Neural progenitor cell (in vitro differentiated cells): ENCODE results near the gene PDXP. TPM values are rescaled to one million over a fixed set of nuclear protein-coding genes. Genes with fewer than 3 reads are reported as not detected.
A peak's percentile ranks its signal among the peaks of the same experiment; 100 is the strongest.

Experiments
- DNase-seq: peaks from one replicate; pipeline ENCODE4 v3.0.0-alpha.2; 2016; ENCODE audit warnings: low spot score
- H2AFZ ChIP-seq: fragments of 200-600 bp; sonication (generic); replicated peaks from 2 replicates; pipeline ENCODE4 v1.6.1; 2016; ENCODE audit warnings: antibody characterized with exemption
- H3F3A ChIP-seq: fragments of 200-600 bp; sonication (generic); 2 replicates; pipeline ENCODE4 v1.6.1; 2016; ENCODE audit warnings: antibody characterized with exemption, low read depth
- H3K27ac ChIP-seq: fragments of 200-600 bp; sonication (generic); 2 replicates; pipeline ENCODE4 v1.5.1; 2016; ENCODE audit warnings: mild to moderate bottlenecking
- H3K27me3 ChIP-seq: fragments of 200-600 bp; sonication (generic); 2 replicates; pipeline ENCODE4 v1.6.1; 2016; ENCODE audit warnings: mild to moderate bottlenecking, moderate library complexity
- H3K36me3 ChIP-seq: fragments of 200-600 bp; sonication (generic); 2 replicates; pipeline ENCODE4 v1.5.1; 2016
- H3K4me1 ChIP-seq: fragments of 200-600 bp; sonication (generic); 2 replicates; pipeline ENCODE4 v1.6.1; 2016; ENCODE audit warnings: mixed run types
- H3K4me2 ChIP-seq: fragments of 200-600 bp; sonication (generic); 2 replicates; pipeline ENCODE4 v1.6.1; 2016
- H3K4me3 ChIP-seq: fragments of 200-600 bp; sonication (generic); 2 replicates; pipeline ENCODE4 v1.5.1; 2016
- H3K79me2 ChIP-seq: fragments of 200-600 bp; sonication (generic); 2 replicates; pipeline ENCODE4 v1.6.1; 2016; ENCODE audit warnings: low read depth
- H3K9ac ChIP-seq: fragments of 200-600 bp; sonication (generic); 2 replicates; pipeline ENCODE4 v1.6.1; 2016
- H3K9me3 ChIP-seq: fragments of 200-600 bp; sonication (generic); 2 replicates; pipeline ENCODE4 v1.5.1; 2016; ENCODE audit warnings: low read depth
- H4K20me1 ChIP-seq: fragments of 200-600 bp; sonication (generic); 2 replicates; pipeline ENCODE4 v1.6.1; 2016; ENCODE audit warnings: low read depth
- H3K27ac Mint-ChIP-seq: 3 replicates; pipeline ENCODE4 v1.8.0; 2021; ENCODE audit warnings: mixed read lengths
- H3K27me3 Mint-ChIP-seq: 2 replicates; pipeline ENCODE4 v1.8.0; 2022; ENCODE audit warnings: low read depth, mild to moderate bottlenecking, inconsistent platforms, moderate library complexity, mixed read lengths; ENCODE audit not compliant: insufficient read depth
- H3K36me3 Mint-ChIP-seq: 3 replicates; pipeline ENCODE4 v1.8.0; 2021; ENCODE audit warnings: mixed read lengths
- H3K4me1 Mint-ChIP-seq: 3 replicates; pipeline ENCODE4 v1.8.0; 2021; ENCODE audit warnings: mixed read lengths
- H3K4me3 Mint-ChIP-seq: 3 replicates; pipeline ENCODE4 v1.8.0; 2021; ENCODE audit warnings: mild to moderate bottlenecking, moderate library complexity, mixed read lengths
- H3K9me3 Mint-ChIP-seq: 3 replicates; pipeline ENCODE4 v1.8.0; 2020; ENCODE audit warnings: mixed read lengths
- CTCF ChIP-seq: fragments of 200-600 bp; sonication (generic); IDR thresholded peaks from 2 replicates; pipeline ENCODE4 v1.5.1; 2017; ENCODE audit warnings: antibody characterized with exemption, mild to moderate bottlenecking
- EZH2 ChIP-seq: fragments of 200-600 bp; sonication (generic); IDR thresholded peaks from 2 replicates; pipeline ENCODE4 v1.6.1; 2017; ENCODE audit warnings: antibody characterized with exemption, mild to moderate bottlenecking, moderate library complexity
- EZH2phosphoT487 ChIP-seq: fragments of 200-600 bp; sonication (generic); IDR thresholded peaks from 2 replicates; pipeline ENCODE4 v1.6.1; 2017; ENCODE audit warnings: antibody characterized with exemption
- total RNA-seq: library from RNA; depleted of rRNA; stranded (reverse); fragments of >200 nt; gene quantifications from 2 replicates; pipeline ENCODE4 v1.2.3, GENCODE V29; 2015; ENCODE audit warnings: low replicate concordance

PDXP gene
- total RNA-seq, 1 donor from 2014 or later: 25.1 TPM

- Histone ChIP-seq H3K4me2 (no peak overlapping the region), H3K9ac (no peak overlapping the region), H3K9me3 (no peaks in the 10 kb centered on the region), H3K36me3 (no peaks in the 10 kb centered on the region), H3K27ac (no peak overlapping the region), H2AFZ (no peak overlapping the region), H3K4me3 (no peak overlapping the region), H3K27me3 (no peaks in the 10 kb centered on the region), H3K79me2 (no peaks in the 10 kb centered on the region), H3F3A (peaks cover 5% of the 10 kb centered on the region), H3K4me1 (peaks cover 4% of the 10 kb centered on the region), H4K20me1 (no peaks in the 10 kb centered on the region)
- Mint-ChIP-seq H3K4me1 (peaks cover 7% of the 10 kb centered on the region), H3K27ac (no peak overlapping the region), H3K36me3 (peaks cover 11% of the 10 kb centered on the region), H3K27me3 (peaks cover 2% of the 10 kb centered on the region), H3K4me3 (no peak overlapping the region), H3K9me3 (no peaks in the 10 kb centered on the region)
- TF ChIP-seq CTCF (no peak), EZH2phosphoT487 (no peak), EZH2 (no peak)
- DNase-seq: no peak
Observed at GRCh38 chr22:37624017-37624365, 34.5 kb upstream of the PDXP start.

- Mint-ChIP-seq H3K4me3 (peak overlapping the region; percentile 38), H3K36me3 (peaks cover 11% of the 10 kb centered on the region)
- H3K27me3 ChIP-seq: no peaks in the 10 kb centered on the region
Observed at GRCh38 chr22:37624876-37625275, 33.6 kb upstream of the PDXP start.

GRCh38 chr22:37625737-37626136 is 32.8 kb upstream of the PDXP start:
- Mint-ChIP-seq H3K4me3 (no peak overlapping the region), H3K27ac (no peak overlapping the region), H3K27me3 (peaks cover 2% of the 10 kb centered on the region), H3K4me1 (peaks cover 7% of the 10 kb centered on the region), H3K9me3 (no peaks in the 10 kb centered on the region), H3K36me3 (peaks cover 9% of the 10 kb centered on the region)
- TF ChIP-seq EZH2phosphoT487: no peak
- no peak for TF ChIP-seq EZH2
- no peak for TF ChIP-seq CTCF
- H3K9me3 ChIP-seq: no peaks in the 10 kb centered on the region
- no peak overlapping the region for H3K9ac ChIP-seq
- H3F3A ChIP-seq: peaks cover 5% of the 10 kb centered on the region
- no peak overlapping the region for H3K4me2 ChIP-seq
- no peak overlapping the region for H3K4me3 ChIP-seq
- no peaks in the 10 kb centered on the region for H3K36me3 ChIP-seq
- no peaks in the 10 kb centered on the region for H3K79me2 ChIP-seq
- no peak overlapping the region for H3K27ac ChIP-seq
- DNase-seq: no peak
- H3K27me3 ChIP-seq: no peaks in the 10 kb centered on the region
- H2AFZ ChIP-seq: no peak overlapping the region
- peaks cover 4% of the 10 kb centered on the region for H3K4me1 ChIP-seq
- no peaks in the 10 kb centered on the region for H4K20me1 ChIP-seq

More at GRCh38 chr22:37624876-37625275, 33.6 kb upstream of the PDXP start:
- no peaks in the 10 kb centered on the region for H3K79me2 ChIP-seq
- no peaks in the 10 kb centered on the region for H3K36me3 ChIP-seq
- H3K4me1 ChIP-seq: peaks cover 4% of the 10 kb centered on the region
- no peak overlapping the region for H3K27ac ChIP-seq
- Mint-ChIP-seq H3K4me1 (peaks cover 7% of the 10 kb centered on the region), H3K9me3 (no peaks in the 10 kb centered on the region), H3K27me3 (peaks cover 2% of the 10 kb centered on the region), H3K27ac (no peak overlapping the region)
- DNase-seq: no peak
- H4K20me1 ChIP-seq: no peaks in the 10 kb centered on the region
- no peak for TF ChIP-seq EZH2phosphoT487
- no peak for TF ChIP-seq EZH2
- TF ChIP-seq CTCF: no peak
- no peaks in the 10 kb centered on the region for H3K9me3 ChIP-seq
- H3F3A ChIP-seq: peaks cover 5% of the 10 kb centered on the region
- H3K4me2 ChIP-seq: no peak overlapping the region
- no peak overlapping the region for H3K4me3 ChIP-seq
- H3K9ac ChIP-seq: no peak overlapping the region
- H2AFZ ChIP-seq: no peak overlapping the region
